A549 treated with AZD9567 at 1 μM for 4 hours (cell line): ENCODE measurements around the gene GLYAT. TPM values are rescaled to one million over a fixed set of nuclear protein-coding genes. Genes with fewer than 3 reads are reported as not detected.

Source experiments
- total RNA-seq: library from RNA; stranded (reverse); fragments of 200-300 nt; extraction: Qiagen RNA extraction; gene quantifications from 5 replicates; pipeline ENCODE4 v1.2.3, GENCODE V29; 2022; ENCODE audit not compliant: insufficient read depth

The GLYAT gene
- not detected in 5 replicates for total RNA-seq

GRCh38 chr11:58731819-58732218 lies at the start of gene GLYAT:
GLYAT (minus strand) TSS chr11:58731943; CDS start chr11:58724496, 7,447 bp downstream.

Other genes starting within 250 kb of the GLYAT start
- gene OR5B21, start 223.8 kb downstream of the GLYAT start, total RNA-seq, result not detected in 5 replicates
- 1.1 to 2.8 TPM (median 2.3 TPM) in 5 replicates for gene LPXN, start 156.1 kb downstream of the GLYAT start, total RNA-seq
- 29.7 to 43.8 TPM (median 34.6 TPM) in 5 replicates for gene ZFP91, start 152.9 kb downstream of the GLYAT start, total RNA-seq
- 1.1 to 1.5 TPM (median 1.3 TPM) in 4 of 5 replicates, not detected in the other for gene CNTF, start 109.3 kb downstream of the GLYAT start, total RNA-seq
- gene GLYATL2, start 112.8 kb upstream of the GLYAT start, total RNA-seq, result 0.08 to 0.17 TPM in 2 of 5 replicates, not detected in the others
- 0.06 TPM in 1 of 5 replicates, not detected in the others for gene GLYATL1, start 207.5 kb upstream of the GLYAT start, total RNA-seq